Activated CD8-positive, alpha-beta memory T cell treated with anti-CD3 and anti-CD28 coated beads, Interleukin-2, amount 10 ng/mL, durations not matched to agents 7 days and 5 days (primary cell): Measurements from ENCODE around the gene PEAR1. TPM values are rescaled to one million over a fixed set of nuclear protein-coding genes. Genes with fewer than 3 reads are reported as not detected.

Experiments used
- ATAC-seq: fragments of 150-1000 bp; cut with Tn5 transposase; one replicate; pipeline ENCODE4 v1.10.0; 2021; ENCODE audit warnings: moderate library complexity
- CTCF ChIA-PET: fragments of 350-600 bp; sonication (Branson Sonifier 250); formaldehyde crosslinking; loops from one replicate; lab custom pipeline; 2021; ENCODE audit warnings: antibody characterized with exemption; lab: Charles Lee
- DNase-seq: peaks from one replicate; pipeline ENCODE4 v3.0.0-alpha.2; 2020
- H3K27ac Mint-ChIP-seq: one replicate; pipeline ENCODE4 v1.8.0; 2021; ENCODE audit warnings: mild to moderate bottlenecking, mixed read lengths
- H3K27me3 Mint-ChIP-seq: one replicate; pipeline ENCODE4 v1.8.0; 2021; ENCODE audit warnings: mixed read lengths
- H3K36me3 Mint-ChIP-seq: one replicate; pipeline ENCODE4 v1.8.0; 2021; ENCODE audit warnings: mild to moderate bottlenecking, mixed read lengths
- H3K4me1 Mint-ChIP-seq: one replicate; pipeline ENCODE4 v1.8.0; 2021; ENCODE audit warnings: mixed read lengths
- H3K4me3 Mint-ChIP-seq: one replicate; pipeline ENCODE4 v1.8.0; 2021; ENCODE audit warnings: mild to moderate bottlenecking, moderate library complexity, mixed read lengths
- H3K9me3 Mint-ChIP-seq: one replicate; pipeline ENCODE4 v1.8.0; 2022; ENCODE audit warnings: low read depth, mixed read lengths
- total RNA-seq, 2 experiments: library from RNA; stranded (reverse); gene quantifications; one replicate each; pipeline ENCODE4 v1.2.3, GENCODE V29; 2021

PEAR1 gene
- total RNA-seq, 2 experiments from 2014 or later, result not detected

DNA sequence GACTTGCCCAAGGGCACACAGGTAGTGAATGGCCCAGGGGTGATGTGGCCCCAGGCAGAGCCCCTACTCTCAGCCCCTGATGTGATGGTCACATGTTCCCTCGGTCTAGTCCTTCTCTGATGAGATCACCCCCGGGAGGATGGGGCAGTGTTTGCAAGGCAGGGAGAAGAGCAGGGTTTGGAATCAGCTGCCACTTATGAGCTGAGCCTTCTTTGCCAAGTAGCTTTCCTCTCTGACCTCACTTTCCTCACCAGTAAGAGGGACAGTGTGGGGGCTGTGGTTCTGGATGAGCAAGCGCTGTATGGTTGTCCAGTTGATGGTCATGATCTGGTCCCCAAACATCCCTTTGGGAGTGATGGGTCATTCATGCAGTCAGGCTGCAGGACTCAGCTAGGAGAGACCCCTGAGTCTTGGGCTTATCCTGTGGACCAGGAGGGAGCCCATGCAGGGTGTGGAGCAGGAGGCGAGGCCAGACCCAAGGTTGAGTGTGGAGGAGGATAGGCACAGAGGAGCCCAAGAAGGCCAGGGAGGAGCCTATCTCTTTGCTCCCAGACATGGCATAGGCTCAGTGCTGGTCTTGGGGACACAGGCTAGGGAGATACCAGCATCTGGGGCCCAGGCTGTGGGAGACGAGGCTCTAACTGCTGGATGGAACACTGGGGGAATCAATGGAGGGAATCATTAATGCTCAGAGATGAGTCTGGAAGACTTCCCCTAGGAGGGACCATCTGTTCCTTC is 15.9 kb upstream of the PEAR1 start:
- Mint-ChIP-seq H3K4me1 (no peaks in the 10 kb centered on the region), H3K9me3 (no peaks in the 10 kb centered on the region), H3K4me3 (no peak overlapping the region), H3K27ac (no peak overlapping the region), H3K36me3 (no peaks in the 10 kb centered on the region), H3K27me3 (peaks cover 31% of the 10 kb centered on the region)
- ATAC-seq (no peak), DNase-seq (no peak)
- CTCF ChIA-PET, result interaction anchor here (2.5 to 4.9 kb wide), 2 partner anchors 13 to 17 kb away, joined by 6 to 31 read pairs; partner anchors contain the start of gene NTRK1

DNA sequence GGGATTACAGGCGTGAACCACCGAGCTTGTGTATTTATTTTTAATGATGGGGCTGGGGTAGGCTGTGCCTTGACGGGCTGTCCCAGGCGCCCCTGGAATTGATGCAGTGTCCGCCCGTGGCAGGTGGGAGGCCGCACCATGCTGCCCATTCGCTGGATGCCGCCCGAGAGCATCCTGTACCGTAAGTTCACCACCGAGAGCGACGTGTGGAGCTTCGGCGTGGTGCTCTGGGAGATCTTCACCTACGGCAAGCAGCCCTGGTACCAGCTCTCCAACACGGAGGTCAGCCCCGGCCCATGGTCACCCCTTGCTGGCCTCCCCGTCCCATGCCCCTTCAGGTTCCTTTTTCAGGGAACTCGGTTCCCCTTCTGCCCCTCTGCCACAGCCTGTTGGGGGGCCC is 13.6 kb upstream of the PEAR1 start:
- no peak overlapping the region for H3K27ac Mint-ChIP-seq
- H3K4me1 Mint-ChIP-seq, result no peaks in the 10 kb centered on the region
- DNase-seq, result no peak
- no peak overlapping the region for H3K4me3 Mint-ChIP-seq
- CTCF ChIA-PET, result interaction anchor here (1.2 to 4.9 kb wide), 5 partner anchors 9 to 154 kb away, joined by 3 to 31 read pairs (median 4); partner anchors contain the start of gene NTRK1
- H3K27me3 Mint-ChIP-seq, result peaks cover 33% of the 10 kb centered on the region
- H3K36me3 Mint-ChIP-seq, result no peaks in the 10 kb centered on the region
- ATAC-seq, result no peak
- no peaks in the 10 kb centered on the region for H3K9me3 Mint-ChIP-seq

DNA sequence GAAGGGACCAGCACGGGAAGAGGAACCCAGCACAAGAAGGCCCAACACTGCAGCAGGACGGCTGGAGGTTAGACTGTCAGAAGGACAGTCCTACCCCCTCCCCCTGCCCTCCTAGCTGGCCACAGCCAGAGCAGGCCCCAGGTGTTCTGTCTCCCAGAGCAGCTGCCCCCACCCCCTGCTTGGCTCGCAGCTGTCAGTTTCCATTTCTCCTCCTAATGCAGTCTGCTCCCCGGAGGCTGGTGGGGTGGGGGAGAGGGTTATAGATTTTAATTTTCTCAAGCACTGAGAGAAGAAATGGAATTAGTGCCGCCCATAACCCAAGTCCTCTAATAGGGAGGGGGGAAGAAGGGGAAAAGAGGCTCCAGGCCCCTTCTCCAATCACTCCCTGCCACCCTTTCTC is 13.0 kb upstream of the PEAR1 start:
- Mint-ChIP-seq H3K27me3 (peaks cover 35% of the 10 kb centered on the region), H3K4me1 (no peaks in the 10 kb centered on the region), H3K9me3 (no peaks in the 10 kb centered on the region), H3K36me3 (no peaks in the 10 kb centered on the region), H3K27ac (no peak overlapping the region), H3K4me3 (no peak overlapping the region)
- ATAC-seq (no peak), DNase-seq (no peak)
- CTCF ChIA-PET, result interaction anchor here (1.1 to 4.9 kb wide), 7 partner anchors 10 to 154 kb away, joined by 3 to 31 read pairs (median 4); partner anchors contain the start of gene NTRK1

DNA sequence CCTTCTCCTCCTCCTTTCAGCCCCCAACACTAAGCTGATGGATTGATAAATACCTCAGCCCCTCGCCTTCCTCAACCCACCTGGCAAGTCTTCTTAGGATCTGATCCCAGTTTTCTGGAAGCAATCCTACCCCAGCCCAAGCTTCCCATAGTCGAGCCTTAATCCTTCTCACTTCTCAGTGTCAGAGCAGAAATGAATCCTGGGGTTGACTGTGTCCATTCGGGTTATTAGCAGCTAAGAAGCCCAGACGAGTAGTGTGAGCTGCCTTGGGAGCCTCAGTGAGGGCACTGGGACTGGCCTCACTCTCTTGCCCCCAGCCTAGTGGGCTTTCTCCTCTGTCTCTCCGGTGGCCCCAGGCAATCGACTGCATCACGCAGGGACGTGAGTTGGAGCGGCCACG is 12.4 kb upstream of the PEAR1 start:
- no peaks in the 10 kb centered on the region for H3K9me3 Mint-ChIP-seq
- CTCF ChIA-PET, result interaction anchor here (1.1 to 4.9 kb wide), 6 partner anchors 10 to 155 kb away, joined by 3 to 31 read pairs (median 4); partner anchors contain the start of gene NTRK1
- ATAC-seq (no peak), DNase-seq (no peak)
- H3K4me3 Mint-ChIP-seq, result no peak overlapping the region
- H3K4me1 Mint-ChIP-seq, result no peaks in the 10 kb centered on the region
- no peaks in the 10 kb centered on the region for H3K36me3 Mint-ChIP-seq
- no peak overlapping the region for H3K27ac Mint-ChIP-seq
- peaks cover 41% of the 10 kb centered on the region for H3K27me3 Mint-ChIP-seq

DNA sequence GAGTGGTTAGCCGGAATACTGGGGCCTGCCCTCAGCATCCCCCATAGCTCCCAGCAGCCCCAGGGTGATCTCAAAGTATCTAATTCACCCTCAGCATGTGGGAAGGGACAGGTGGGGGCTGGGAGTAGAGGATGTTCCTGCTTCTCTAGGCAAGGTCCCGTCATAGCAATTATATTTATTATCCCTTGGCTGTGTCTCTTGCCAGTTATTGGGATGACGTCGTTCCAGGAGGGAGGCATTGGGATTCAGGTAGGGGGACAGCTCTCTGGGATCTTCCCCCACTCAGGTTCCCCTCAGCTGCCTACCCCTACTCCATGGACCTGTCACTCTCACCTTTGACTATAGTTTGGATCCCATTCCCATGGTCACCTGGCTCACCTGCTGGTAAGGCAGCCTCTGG is 11.9 kb upstream of the PEAR1 start:
- Mint-ChIP-seq H3K4me1 (no peaks in the 10 kb centered on the region), H3K4me3 (no peak overlapping the region), H3K27ac (no peak overlapping the region), H3K36me3 (no peaks in the 10 kb centered on the region), H3K9me3 (no peaks in the 10 kb centered on the region), H3K27me3 (peaks cover 42% of the 10 kb centered on the region)
- CTCF ChIA-PET, result interaction anchor here (1.1 to 4.9 kb wide), 3 partner anchors 9 to 68 kb away, joined by 4 to 31 read pairs (median 4); no protein-coding TSS in a partner anchor
- no peak for DNase-seq
- ATAC-seq, result no peak

DNA sequence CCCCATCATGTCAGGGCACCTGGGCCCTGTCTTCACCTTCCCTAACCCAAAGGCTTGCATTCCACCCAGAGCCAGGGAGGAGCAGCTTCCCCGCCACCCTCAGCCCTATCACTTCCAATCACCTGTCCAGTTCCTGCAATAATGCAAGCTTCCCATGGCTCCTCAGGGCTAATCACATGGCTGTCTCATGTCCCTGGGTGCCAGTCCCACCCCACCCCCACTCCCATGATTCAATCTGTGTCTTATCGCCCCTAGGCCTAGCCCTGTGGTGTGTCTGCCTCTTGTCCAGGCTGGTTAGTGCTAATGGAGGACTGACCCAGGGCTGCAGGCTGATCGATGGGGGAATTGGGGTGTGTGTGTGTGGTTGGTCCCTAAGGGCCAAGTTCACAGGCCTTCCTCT is 11.0 kb upstream of the PEAR1 start:
- H3K4me3 Mint-ChIP-seq, result no peak overlapping the region

DNA sequence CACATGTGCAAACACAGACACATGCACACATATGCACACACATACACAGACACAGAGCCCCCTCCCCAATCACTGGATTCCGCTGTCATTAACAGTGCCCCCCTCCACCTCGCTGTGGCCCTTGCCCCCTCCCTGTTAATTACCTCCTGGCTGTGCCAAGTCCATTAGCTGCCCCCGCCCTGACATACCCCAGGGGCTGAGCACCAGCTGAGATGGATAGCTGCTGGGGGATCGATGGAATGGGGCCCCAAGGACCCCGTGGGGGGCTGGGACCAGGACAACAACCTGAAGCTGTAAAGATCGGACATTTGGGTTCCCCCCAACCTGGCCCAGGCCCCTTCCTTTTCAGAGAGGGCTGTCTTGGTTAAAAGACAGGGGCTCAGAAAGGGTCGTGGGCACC is 9.6 kb upstream of the PEAR1 start:
- H3K4me3 Mint-ChIP-seq, result no peak overlapping the region
- DNase-seq (no peak), ATAC-seq (no peak)
- H3K27ac Mint-ChIP-seq, result no peak overlapping the region
- peaks cover 36% of the 10 kb centered on the region for H3K27me3 Mint-ChIP-seq
- no peaks in the 10 kb centered on the region for H3K36me3 Mint-ChIP-seq
- CTCF ChIA-PET, result interaction anchor here (1.0 to 1.8 kb wide), 3 partner anchors 9 to 45 kb away, joined by 4 to 7 read pairs (median 5); partner anchors contain the start of gene INSRR
- H3K4me1 Mint-ChIP-seq, result no peaks in the 10 kb centered on the region
- H3K9me3 Mint-ChIP-seq, result no peaks in the 10 kb centered on the region

More for the DNA sequence above, 11.0 kb upstream of the PEAR1 start:
- Mint-ChIP-seq H3K36me3 (no peaks in the 10 kb centered on the region), H3K27me3 (peaks cover 43% of the 10 kb centered on the region), H3K9me3 (no peaks in the 10 kb centered on the region), H3K27ac (no peak overlapping the region), H3K4me1 (no peaks in the 10 kb centered on the region)
- DNase-seq (no peak), ATAC-seq (no peak)
- CTCF ChIA-PET, result interaction anchor here (0.6 to 1.1 kb wide), 2 partner anchors 44 to 706 kb away, joined by 4 read pairs; no protein-coding TSS in a partner anchor

DNA sequence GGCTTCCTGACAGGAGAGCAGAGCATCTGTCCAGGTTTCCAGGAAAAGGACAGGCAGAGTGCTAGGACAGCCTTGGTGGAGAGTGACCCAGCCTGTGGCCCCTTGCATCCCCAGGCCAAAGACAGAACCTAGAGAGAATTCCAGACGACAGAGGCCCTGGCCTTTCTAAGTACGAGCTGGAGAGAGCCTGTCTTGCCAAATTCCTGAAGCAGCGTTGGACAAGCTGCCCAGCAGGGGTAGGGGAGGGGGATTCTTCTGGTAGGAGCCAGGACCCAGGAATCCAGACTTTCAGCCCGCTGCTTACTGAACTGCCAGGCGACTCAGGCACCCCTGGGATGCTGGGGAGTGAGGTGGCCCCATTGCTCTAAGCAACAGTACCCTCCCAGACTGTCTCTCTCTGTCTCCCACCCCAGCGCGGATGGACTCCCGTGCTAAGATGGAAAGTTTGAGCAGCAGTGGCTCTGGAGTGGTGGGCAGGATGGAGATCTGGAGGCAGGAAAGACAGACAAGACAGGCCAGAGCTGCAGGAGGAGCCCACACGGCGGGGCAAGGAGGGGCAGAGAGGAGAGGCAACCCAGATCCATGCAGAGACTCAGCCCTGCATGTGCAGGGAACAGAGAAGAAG is 8.8 kb upstream of the PEAR1 start:
- CTCF ChIA-PET, result interaction anchor here (1.6 to 3.4 kb wide), 3 partner anchors 23 to 46 kb away, joined by 5 to 17 read pairs (median 7); partner anchors contain the start of gene NTRK1
- Mint-ChIP-seq H3K27me3 (peaks cover 38% of the 10 kb centered on the region), H3K9me3 (no peaks in the 10 kb centered on the region), H3K4me1 (peaks cover under 1% of the 10 kb centered on the region), H3K36me3 (no peaks in the 10 kb centered on the region), H3K4me3 (no peak overlapping the region), H3K27ac (no peak overlapping the region)
- ATAC-seq, result no peak
- DNase-seq, result no peak

DNA sequence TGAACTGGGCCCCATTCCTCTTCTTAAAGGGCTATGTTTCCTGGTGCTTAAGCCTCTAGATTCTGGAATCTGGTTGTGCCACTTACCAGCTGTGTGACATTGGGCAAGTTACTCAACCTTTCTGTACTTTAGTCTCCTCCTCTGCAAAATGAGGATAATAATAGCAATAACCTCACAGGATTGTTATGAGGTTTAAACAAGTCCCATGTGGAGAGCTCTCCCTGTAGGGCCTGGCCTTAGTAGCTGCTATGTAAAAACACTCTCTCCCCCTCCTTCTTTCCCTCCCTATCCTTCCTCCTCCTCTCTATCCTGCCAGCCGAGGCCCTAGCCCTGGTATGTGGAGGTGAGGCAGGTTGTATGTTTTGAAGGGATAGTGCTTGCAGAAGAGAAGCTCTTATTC is 8.2 kb upstream of the PEAR1 start:
- no peak overlapping the region for H3K4me3 Mint-ChIP-seq

DNA sequence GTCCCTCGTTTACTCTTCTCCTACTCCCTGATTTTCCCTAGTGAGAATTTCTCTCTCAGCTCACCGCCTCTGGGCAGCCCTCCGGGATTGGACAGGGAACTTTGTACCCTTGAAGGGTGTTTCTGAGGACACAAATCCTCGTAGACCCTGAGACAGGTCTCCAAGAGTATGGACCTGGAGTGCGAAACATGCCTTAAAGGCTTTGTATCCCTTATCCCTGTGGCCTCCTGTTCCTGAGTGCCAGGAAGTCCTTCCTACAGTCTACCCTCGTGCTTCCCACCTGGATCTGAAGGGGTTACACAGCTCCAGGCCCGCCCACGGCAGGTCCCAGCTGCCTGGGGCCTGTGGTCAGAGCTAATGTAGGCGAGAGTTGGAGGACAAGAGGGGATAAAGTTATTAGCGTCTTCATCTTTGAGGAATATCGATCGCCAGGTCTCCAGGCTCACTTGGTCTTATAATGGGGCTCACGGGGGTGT is 7.6 kb upstream of the PEAR1 start:
- Mint-ChIP-seq H3K27me3 (peaks cover 42% of the 10 kb centered on the region), H3K27ac (no peak overlapping the region), H3K36me3 (no peaks in the 10 kb centered on the region), H3K9me3 (no peaks in the 10 kb centered on the region), H3K4me1 (peaks cover 4% of the 10 kb centered on the region), H3K4me3 (no peak overlapping the region)
- no peak for ATAC-seq
- CTCF ChIA-PET, result interaction anchor here (1.0 to 3.5 kb wide), 5 partner anchors 24 to 197 kb away, joined by 3 to 17 read pairs (median 5); partner anchors contain the start of genes NTRK1 and PRCC
- DNase-seq, result no peak

More for the DNA sequence above, 8.2 kb upstream of the PEAR1 start:
- CTCF ChIA-PET, result interaction anchor here (1.0 to 3.5 kb wide), 5 partner anchors 23 to 196 kb away, joined by 3 to 17 read pairs (median 5); partner anchors contain the start of genes NTRK1 and PRCC
- DNase-seq (no peak), ATAC-seq (no peak)
- peaks cover 4% of the 10 kb centered on the region for H3K4me1 Mint-ChIP-seq
- no peaks in the 10 kb centered on the region for H3K36me3 Mint-ChIP-seq
- H3K27ac Mint-ChIP-seq, result no peak overlapping the region
- no peaks in the 10 kb centered on the region for H3K9me3 Mint-ChIP-seq
- H3K27me3 Mint-ChIP-seq, result peaks cover 38% of the 10 kb centered on the region

DNA sequence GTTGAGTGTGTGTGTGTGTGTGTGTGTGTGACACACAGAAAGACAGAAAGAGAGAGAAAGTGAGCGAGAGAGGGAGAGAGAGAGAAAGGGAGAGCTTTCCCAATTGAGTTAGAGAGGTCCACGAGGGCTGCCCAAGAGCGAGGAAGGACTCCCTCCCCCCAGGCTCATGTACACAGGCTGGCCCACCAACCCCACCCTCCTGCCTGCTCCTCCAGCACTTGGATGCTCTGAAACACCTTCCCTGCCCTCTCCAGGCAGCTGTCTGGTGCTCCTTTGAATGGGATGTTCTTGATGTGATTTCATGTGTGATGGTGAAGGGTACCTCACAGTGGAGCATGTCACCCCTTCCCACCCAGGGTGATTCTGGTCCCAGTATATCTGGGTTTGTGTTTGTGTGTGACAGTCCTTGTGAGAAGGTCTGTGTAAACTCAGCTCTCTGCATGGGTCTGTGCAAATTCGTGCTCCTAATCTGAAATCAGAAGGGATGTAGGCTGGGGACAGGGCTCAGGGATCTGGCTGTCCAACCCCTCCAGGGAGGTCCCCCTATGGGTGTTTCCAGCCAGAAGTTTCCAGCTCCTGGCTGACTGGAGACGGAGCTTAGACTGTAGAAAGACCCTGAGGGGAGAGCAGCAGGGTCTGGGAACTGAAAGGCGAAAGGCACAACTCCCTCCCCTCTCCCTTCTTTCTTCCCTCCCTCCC is 6.8 kb upstream of the PEAR1 start:
- H3K4me1 Mint-ChIP-seq, result peaks cover 4% of the 10 kb centered on the region
- no peak for DNase-seq
- no peaks in the 10 kb centered on the region for H3K36me3 Mint-ChIP-seq
- no peak for ATAC-seq
- no peak overlapping the region for H3K27ac Mint-ChIP-seq
- H3K4me3 Mint-ChIP-seq, result no peak overlapping the region
- H3K9me3 Mint-ChIP-seq, result no peaks in the 10 kb centered on the region
- CTCF ChIA-PET, result interaction anchor here (1.6 to 6.7 kb wide), 6 partner anchors 27 to 198 kb away, joined by 3 to 86 read pairs (median 16); partner anchors contain the start of genes NTRK1 and PRCC
- H3K27me3 Mint-ChIP-seq, result peaks cover 46% of the 10 kb centered on the region

DNA sequence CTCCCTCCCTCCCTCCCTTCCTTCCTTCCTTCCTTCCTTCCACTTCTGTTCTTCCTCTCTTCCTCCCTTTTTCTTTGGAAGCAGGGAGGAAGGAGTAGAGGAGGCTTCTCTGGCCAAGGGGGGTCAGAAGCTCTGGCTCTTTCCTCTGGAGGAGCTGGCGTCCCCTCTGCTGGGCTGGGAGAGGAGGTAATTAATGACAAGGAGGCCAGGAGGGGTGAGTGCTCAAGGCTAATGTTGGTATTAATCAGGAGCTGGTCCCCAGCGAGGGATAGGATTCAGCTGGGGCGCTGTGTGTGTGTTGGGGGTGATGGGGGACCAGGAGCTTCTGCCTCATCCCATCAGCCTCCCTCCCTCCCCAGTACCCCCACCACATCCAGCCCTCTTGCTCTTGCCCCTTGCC is 6.2 kb upstream of the PEAR1 start:
- CTCF ChIA-PET, result interaction anchor here (1.9 to 6.7 kb wide), 5 partner anchors 27 to 198 kb away, joined by 8 to 86 read pairs (median 17); partner anchors contain the start of gene NTRK1
- no peaks in the 10 kb centered on the region for H3K9me3 Mint-ChIP-seq
- H3K4me1 Mint-ChIP-seq, result peaks cover 8% of the 10 kb centered on the region
- no peak overlapping the region for H3K27ac Mint-ChIP-seq
- peaks cover 52% of the 10 kb centered on the region for H3K27me3 Mint-ChIP-seq
- no peak for ATAC-seq
- no peaks in the 10 kb centered on the region for H3K36me3 Mint-ChIP-seq
- DNase-seq, result no peak
- H3K4me3 Mint-ChIP-seq, result no peak overlapping the region
